Activated CD8-positive, alpha-beta memory T cell treated with anti-CD3 and anti-CD28 coated beads for 4 hours (primary cell): ENCODE measurements around the gene TMEM74B.
"Not testable (repeated sequence)": the region's sequence is repeated elsewhere in the genome, so short reads cannot be mapped to it uniquely, and the experiment has no call there.

Source experiments
- DNase-seq, 2 donors: peaks; one replicate each; pipeline ENCODE4 v3.0.0-alpha.2; 2020; ENCODE audit warnings: low read depth in 2 of 2

Gene TMEM74B

GRCh38 chr20:1180949-1181348, 3.8 kb downstream of the TMEM74B start:
- DNase-seq: no peak

- no peak for DNase-seq
These were observed 6.2 kb downstream of the TMEM74B start for GRCh38 chr20:1178623-1179022.

DNA sequence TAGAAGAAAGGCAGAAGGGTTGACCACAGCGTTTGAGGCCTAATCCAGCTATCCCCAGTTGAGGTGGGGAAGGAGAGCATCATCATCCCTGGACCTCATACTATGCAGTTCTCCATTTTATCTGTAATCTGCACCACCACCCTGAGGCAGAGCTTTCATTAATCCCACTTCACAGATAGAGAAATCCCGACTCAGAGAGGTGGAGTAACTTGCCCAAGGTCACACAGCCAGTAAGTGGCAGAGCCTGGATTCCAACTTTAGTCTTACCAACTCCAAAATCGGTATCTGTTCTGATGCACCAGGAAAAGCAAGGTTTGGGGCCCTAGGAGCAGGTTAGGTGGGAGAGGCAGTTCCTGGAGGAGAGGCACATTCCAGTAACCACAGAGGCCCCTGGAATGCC, 6.7 kb downstream of the TMEM74B start:
- no peak for DNase-seq

GRCh38 chr20:1177680-1178079, 7.1 kb downstream of the TMEM74B start:
- no peak for DNase-seq

DNA sequence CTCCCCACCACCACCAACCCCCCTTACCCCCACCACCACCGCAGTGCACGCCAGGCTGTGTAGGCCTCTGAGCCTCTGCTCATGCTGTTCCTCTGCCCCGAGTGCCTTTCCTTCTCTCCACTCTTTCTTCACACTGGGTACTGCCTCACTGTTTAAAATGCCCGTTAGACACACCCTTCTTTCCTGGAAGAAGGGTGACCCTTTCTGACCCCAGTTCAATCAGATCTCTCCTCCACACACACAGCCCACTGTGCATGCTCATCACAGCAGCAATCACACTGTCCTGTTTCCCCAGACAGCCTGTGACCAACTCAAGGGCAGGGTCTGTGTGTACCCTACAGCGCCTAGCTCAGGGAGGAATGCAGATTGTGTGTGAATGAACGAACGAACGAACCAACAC, 10.0 kb downstream of the TMEM74B start:
- DNase-seq: no peak

DNA sequence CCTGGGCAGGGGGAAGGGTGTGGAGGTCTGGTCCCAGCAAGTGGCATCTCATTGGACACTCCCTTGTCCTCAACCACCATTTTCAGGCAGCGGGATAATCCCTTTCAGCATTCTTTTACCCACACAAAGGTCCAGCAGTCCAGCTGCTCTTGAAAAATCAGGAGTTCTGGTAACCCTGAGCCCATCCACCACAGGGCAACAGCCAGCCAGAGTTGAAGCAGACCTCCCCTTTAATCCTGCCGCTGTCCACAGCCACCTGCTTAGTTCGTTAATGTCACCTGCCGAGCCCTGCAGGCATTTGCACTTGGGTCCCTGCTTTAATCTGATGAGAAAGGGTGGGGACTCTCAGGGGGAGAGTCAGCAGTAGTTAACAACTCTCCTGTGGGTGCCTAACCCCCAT, 11.1 kb downstream of the TMEM74B start:
- no peak for DNase-seq

DNA sequence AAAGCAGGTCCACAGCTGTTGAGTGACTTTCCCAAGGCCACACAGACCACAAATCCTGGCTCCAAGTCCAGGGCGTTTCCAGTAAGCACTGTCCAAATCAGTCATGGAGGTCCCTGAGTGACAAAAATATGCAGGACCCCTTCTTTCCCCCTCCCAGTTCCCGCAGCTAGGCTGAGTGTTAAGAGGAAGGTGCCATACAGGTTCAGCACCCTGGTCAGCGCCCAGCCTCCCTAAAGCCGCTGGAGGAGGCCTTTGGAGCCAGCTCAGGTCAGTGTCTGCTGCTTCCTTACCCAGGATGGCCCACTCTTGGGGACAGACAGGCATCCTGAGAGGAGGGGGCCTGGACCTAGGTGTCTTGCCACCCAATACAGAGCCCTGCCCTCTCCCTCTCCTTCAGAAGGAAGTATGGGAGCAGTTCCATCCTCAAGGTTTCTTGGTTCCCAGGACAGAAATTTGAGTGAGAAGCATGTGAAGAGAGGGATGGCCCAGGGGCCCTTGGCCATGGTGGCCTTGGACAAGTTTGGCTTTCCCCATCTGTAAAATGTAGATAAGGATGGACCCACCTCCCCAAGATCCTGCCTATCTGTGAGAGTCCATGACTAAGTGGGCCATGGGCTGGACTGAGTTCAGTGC, 13.2 kb downstream of the TMEM74B start:
- no peak for DNase-seq

DNA sequence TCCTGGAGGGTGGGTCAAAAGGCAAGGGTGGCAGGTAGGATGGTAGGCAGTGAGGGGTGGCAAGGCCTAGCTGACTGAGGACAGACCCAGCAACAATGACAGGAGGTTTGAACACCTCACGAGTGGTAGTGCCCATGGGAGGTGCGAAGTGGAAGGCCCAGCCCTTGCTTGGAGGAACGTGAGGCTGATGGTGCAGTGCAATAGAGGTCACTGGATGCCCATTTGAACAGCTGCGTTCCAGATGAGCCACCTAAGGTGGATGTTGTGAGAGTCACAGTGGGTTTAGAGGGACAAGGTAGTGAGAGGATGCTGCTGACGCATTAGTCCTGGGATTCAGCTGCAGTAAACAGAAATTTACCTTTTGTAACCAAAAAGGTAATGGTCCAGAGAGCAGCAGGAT, 15.6 kb downstream of the TMEM74B start:
- DNase-seq: no peak

DNA sequence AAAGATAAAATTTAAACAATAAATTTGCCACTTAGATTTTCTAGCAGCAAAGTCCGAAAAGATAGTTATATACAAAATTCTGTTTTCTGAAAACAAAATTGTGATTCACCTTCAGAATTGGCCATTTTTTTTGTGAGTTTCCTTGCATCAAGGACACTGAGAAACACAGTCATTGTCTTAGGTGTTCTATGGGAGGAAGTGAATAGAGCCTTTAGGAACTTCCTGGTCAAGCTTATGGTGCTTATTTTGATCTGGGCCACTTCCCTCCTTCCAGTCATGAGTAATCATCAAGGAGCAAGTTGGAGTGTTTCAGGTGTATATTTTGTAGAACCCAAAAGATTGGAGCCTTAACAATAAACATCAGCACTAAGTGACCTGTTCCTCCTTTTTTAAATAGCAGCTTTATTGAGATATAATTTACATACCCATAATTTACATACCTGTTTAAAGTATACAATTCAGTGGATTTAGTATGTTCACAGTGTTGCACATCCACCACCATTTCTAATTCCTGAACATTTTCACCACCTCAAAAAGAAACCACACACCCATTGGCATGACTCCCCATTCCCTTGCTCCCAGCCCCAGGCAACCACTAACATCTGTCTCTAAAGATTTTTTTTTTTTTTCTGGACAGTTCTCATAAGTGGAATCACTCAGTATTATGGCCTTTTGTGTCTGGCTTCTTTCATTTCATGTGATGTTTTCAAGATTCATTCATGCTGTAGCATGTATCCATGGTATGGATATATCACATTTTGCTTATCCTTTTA, 17.6 kb downstream of the TMEM74B start:
- no peak for DNase-seq

GRCh38 chr20:1165941-1166340, 18.8 kb downstream of the TMEM74B start:
- no peak for DNase-seq

DNA sequence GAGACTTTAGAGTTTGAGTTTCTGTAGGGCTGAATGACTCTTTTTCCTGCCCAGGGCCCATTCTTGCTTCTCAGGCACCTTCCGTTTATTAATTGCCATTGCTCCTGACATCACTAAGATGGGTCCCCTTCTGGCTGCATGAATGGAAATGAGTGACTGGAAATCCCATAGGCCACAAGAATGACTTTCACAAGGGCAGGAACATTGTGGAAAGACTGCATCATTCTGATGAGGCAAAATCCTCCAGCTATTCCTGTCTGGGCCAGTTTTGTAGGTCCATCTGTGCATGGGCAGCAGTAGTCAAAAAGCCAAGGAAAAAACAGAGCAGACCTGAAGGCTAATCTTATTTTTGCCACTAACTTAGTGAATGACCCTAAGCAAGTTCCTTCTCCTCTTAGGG, 19.3 kb downstream of the TMEM74B start:
- no peak for DNase-seq

DNA sequence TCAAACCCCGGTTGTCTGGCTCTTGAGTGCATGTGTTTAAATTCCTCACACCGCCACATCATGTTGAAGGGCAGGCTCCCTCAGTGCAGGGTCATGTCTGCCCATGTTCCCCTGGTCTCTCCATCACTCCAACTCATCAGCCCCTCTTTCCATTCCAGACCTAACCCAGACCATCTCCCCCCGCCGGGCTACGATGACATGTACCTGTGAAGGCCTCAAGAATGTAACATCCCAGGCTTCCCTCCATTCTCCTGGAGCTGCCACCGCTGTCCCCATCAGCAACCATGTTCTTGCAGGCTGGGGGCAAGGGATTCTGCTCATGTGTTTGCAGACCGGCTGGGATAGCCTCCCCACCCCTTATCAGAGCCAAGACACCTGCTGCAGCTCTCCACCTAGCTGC, 19.9 kb downstream of the TMEM74B start:
- no peak for DNase-seq

GRCh38 chr20:1163653-1164052, 21.1 kb downstream of the TMEM74B start:
- no peak for DNase-seq

DNA sequence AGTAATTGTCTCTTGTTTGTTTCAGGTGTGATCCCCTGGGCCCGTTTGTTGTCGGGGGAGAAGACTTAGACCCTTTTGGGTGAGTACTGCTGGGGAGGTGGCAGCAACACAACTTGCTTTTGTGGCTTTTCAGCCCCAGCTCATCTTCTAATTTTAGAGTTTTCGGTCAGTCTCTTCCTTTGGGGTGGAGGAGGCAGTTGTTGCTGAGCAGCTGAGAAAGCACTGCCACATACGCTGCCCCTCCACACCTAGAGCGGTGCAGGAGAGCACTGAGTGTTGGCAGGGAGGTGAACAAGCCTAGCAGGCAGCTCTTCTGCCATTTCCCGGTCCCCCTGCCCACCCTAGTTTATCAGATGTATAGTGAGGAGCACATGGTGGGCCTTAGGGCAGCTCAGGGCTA, 21.7 kb downstream of the TMEM74B start:
- no peak for DNase-seq

- DNase-seq: no peak
These were observed 23.8 kb downstream of the TMEM74B start for GRCh38 chr20:1160991-1161390.

DNA sequence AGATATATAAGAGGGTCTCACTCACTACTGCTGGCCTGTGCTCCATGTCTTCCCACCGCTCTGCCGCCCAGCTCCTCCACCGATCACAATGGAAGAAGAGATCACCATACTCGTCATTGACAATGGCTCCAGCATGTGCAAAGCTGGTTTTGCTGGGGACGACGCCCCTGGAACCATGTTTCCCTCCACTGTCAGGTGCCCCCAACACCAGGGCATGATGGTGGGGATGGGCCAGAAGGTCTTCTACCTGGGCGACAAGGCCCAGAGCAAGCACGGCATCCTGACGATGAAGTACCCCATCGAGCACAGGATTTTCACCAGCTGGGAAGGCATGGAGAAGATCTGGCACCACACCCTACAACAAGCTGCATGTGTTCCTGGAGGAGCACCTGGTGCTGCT, 24.3 kb downstream of the TMEM74B start:
- DNase-seq: no peak

GRCh38 chr20:1155342-1155741, 29.4 kb downstream of the TMEM74B start:
- DNase-seq: no peak

GRCh38 chr20:1154691-1155090, 30.1 kb downstream of the TMEM74B start:
- DNase-seq: no peak

GRCh38 chr20:1154226-1154625, 30.6 kb downstream of the TMEM74B start:
- DNase-seq: no peak

- DNase-seq: no peak
These were observed 33.8 kb downstream of the TMEM74B start for GRCh38 chr20:1150968-1151367.

- no peak for DNase-seq
These were observed 34.6 kb downstream of the TMEM74B start for GRCh38 chr20:1150218-1150617.

DNA sequence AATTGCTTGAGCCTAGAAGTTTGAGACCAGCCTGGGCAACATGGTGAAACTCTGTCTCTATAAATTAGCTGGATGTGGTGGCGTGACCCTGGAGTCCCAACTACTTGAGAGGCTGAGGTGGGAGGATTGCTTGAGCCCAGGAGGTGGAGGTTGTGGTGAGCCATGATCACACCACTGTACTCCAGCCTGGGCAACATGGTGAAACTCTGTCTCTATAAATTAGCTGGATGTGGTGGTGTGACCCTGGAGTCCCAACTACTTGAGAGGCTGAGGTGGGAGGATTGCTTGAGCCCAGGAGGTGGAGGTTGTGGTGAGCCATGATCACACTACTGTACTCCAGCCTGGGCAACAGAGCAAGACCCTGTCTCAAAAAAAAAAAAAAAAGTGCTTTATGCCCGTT, 35.0 kb downstream of the TMEM74B start:
- not testable (repeated sequence) for DNase-seq

GRCh38 chr20:1146957-1147356, 37.8 kb downstream of the TMEM74B start:
- no peak for DNase-seq
